Measurements from ENCODE around the gene LMBR1.
"Not testable (repeated sequence)": the region's sequence is repeated elsewhere in the genome, so short reads cannot be mapped to it uniquely, and the experiment has no call there.

LMBR1 gene

DNA sequence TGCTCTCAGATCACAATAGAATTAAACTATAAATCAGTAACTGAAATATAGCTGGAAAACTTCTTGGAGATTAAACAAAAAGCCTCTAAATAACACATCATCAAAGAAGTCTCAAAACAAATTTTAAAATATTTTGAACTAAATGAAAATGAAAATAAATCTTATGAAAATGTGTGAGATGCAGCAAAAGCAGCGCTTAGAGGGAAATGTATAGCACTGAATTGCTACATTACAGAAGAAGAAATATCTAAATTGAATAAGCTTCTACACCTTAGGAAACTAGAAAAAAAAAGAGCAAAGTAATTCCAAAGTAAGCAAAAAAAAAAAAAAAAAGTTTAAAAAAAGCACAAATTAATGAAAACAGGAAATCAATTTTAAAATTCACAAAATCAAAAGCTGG lies 35.2 kb downstream of the LMBR1 start:
- DNase-seq = no peak

- DNase-seq = no peak
Observed at GRCh38 chr7:156854654-156855053, 38.3 kb downstream of the LMBR1 start.

DNA sequence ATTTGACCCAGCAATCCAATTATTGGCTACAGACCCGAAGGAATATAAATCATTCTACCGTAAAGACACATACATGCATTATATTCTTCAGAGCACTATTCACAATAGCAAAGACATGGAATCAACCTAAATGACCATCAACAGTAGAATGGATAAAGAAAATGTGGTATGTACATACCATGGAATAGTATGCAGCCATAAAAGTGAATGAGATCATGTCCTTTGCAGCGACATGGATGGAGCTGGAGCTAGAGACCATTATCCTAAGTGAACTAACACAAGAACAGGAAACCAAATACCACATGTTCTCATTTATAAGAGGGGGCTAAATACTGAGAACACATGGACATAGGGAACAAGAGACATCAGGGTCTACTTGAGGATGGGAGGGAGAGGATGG lies 44.0 kb downstream of the LMBR1 start:
- DNase-seq = no peak

- DNase-seq = no peak
Observed at GRCh38 chr7:156845379-156846101, 47.4 kb downstream of the LMBR1 start.

- not testable (repeated sequence) for DNase-seq
Observed at GRCh38 chr7:156843582-156843981, 49.4 kb downstream of the LMBR1 start.

GRCh38 chr7:156843157-156843556 lies 49.8 kb downstream of the LMBR1 start:
- DNase-seq = no peak

DNA sequence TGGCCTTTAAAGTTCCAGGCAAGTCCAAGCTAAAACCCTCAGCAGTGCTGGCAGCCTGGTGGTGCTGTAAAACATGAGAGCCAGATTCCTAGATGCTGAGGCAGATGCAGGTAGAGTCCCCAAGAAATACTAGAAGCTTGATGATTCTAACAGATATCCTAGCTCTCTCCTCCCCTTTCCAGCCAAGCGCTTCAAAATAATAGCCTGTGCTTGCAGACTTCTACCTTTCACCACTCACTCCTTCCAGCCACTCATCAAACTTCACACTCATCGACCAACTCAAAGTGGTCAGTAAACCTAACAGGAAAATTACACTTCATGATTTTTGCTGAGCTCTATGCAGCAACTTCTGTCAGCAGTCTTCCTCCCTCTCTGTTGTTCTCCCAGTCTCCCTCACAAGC lies 50.2 kb downstream of the LMBR1 start:
- DNase-seq = no peak

DNA sequence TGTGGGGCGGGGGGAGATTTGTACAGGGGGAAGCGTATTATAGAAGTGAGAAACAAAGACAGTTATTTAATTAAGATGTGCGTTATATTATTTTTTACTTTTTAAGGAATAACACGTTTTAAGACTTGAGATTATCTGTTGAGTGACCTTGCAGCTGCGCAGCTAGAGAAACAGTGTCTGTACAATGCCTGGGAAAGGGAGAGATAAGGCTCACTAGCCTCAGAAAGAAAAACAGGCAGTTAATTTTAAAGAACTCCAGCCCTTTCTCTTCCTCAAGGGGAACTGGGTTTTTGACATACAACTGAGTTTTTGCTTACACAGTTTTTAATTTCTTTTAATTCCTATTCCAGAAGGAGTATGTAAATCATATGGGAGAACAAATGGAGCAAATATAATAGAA lies 50.7 kb downstream of the LMBR1 start:
- no peak for DNase-seq

DNA sequence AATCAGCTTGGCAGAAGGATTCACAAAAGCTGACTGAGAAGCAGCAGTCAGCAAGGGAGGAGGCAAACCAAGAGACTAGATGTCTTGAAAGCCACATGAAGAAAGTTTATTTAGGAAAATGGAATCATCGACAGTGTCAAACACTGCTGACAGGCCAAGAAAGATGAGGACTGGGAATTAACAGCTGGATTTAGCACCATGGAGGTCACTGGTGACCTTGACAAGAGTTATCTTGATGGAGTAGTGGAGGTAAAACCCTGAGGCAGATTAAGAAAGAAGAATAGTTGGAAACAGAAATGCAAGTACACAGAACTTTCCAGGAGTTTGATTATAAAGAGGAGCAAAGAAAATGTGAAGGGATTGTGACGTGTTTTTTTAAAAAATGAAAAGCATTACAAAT lies 51.5 kb downstream of the LMBR1 start:
- no peak for DNase-seq

- DNase-seq = no peak
Observed at GRCh38 chr7:156840134-156840533, 52.8 kb downstream of the LMBR1 start.

GRCh38 chr7:156836443-156836842 lies 56.5 kb downstream of the LMBR1 start:
- no peak for DNase-seq

DNA sequence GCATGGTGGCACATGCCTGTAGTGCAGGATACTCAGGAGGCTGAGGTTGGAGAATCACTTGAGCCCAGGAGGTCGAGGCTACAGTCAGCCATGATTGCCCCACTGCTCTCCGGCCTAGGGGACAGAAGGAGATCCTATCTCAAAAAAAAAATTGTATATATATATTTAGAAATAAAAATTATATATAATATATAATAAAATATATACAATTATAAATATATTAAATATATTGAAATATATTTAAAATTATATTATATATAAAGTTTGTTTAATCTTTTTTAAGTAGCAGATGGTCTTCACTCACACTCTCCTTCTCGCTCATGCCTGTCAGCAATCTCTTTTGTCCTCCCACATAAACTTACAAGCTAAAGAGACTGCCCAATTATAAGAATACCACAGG lies 58.5 kb downstream of the LMBR1 start:
- no peak for DNase-seq

DNA sequence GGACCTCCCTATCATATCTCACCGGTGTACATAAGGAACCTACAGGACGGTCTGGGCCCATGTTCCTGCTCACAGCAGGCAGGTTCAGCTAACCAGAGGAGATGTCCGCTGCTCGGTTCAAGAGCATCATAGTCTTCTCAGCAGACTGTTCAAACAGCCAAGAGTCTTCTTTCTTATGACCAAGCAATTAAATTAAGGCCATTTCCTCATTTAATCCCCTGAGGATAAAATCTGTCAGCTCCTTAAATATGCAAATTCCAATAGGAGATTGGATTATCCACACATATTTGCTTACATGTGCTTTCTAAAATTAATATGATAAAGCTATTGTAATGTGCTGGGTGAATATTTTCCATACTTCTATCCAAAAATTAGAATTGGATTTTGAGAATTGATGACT lies 59.7 kb downstream of the LMBR1 start:
- DNase-seq = no peak

- no peak for DNase-seq
Observed at GRCh38 chr7:156832195-156832877, 60.6 kb downstream of the LMBR1 start.

GRCh38 chr7:156829669-156830336 lies 63.2 kb downstream of the LMBR1 start:
- no peak for DNase-seq

DNA sequence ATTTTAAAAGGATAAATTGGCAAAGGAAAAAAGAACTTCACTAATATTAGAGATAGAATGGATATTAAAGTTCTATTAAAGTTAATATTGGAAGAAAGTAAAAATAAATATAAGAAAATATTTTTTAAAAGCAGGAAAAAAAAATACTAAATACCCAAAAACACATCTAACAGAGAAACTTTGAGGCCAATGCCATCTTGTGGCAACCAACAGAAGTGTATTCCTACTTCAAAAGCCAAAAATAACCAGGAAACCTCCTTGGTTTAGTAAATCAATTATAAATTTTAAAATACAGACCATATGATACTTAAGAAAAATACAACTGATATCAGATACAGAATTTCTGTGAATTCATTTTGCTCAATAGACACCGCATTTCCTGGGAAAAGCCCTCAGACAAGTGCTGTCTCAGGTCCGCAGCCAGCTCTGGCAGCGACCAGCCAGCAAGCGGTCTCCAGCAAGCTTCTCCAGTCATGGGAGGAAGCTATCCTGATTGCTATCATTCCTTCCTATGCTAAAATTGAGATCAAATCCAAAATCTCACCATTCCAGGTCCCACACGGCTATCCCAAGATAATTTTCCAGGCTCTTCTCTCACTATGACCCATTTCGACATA lies 65.3 kb downstream of the LMBR1 start:
- no peak for DNase-seq

GRCh38 chr7:156823435-156823834 lies 69.5 kb downstream of the LMBR1 start:
- DNase-seq = no peak

DNA sequence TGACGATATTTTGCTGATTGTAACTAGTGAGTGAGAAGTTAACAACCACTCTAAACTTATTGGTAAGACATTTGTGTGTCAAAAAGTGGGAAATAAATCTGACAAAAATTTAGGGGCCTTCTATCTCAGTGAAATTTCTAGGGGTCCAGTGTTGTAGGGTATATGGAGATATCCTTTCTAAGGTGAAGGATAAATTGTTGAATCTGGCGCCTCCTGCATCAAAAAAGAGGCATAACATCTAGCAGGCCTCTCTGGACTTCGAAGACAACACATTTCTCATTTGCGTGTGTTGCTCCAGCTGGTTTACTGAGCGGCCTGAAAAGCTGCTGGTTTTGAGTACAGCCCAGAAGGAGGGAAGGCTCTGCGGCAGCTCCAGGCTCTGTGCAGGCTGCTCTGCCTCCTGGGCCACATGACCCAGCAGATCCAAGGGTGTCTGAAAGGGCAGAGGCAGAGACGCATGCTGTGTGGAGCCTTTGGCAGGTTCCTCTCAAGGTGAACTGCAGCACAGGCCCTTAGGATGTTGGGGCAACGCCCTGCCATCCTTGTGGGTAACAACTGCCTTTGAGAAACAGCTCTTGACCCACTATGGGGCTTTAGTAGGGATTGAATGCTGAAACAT lies 72.4 kb downstream of the LMBR1 start:
- no peak for DNase-seq

GRCh38 chr7:156819733-156820295 lies 73.2 kb downstream of the LMBR1 start:
- no peak for DNase-seq

DNA sequence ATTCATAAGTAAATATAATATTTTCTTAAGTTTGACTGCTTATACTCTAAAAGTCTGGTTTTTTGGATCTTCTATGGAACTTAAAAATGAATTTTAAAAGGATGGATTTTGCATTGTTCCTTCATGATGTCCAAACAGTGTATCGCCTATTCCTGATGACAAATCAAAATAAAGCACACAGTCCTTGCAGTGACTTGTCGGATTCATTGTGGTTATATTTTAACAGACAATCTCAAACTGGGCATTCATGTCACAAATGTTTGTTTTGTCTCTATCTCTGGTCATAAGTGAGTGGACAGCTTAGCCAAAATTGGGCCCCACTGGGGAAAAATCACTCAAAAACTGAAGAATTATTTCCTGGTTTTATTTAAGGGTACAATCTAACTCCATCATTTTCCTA lies 74.8 kb downstream of the LMBR1 start:
- DNase-seq = no peak

- DNase-seq = no peak
Observed at GRCh38 chr7:156816943-156817572, 75.9 kb downstream of the LMBR1 start.

DNA sequence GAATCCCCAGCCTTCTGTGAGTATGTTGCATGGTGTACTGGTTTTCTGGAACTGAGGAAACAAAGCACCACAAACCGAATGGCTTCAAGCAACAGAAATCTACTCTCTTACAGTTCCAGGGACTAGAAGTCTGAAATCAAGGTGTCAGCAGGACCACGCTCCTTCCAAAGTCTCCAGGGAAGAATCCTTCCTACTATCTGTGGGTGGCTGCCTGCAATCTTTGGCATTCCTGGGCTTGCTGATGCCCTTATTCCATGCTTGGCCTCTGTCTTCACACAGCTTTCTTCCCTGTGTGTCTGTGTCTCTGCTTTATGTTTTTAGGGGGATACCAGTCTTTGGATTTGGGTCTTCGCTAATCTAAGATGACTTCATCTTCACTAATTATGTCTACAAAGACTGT lies 81.3 kb downstream of the LMBR1 start:
- no peak for DNase-seq
